H1 (cell line): ENCODE results near the gene CCDC81. TPM values are rescaled to one million over a fixed set of nuclear protein-coding genes. Genes with fewer than 3 reads are reported as not detected.

Source experiments
- CTCF ChIA-PET: fragments of 300-600 bp; sonication (Branson Sonifier 250); formaldehyde crosslinking; loops from one replicate; lab custom pipeline; 2021; ENCODE audit not compliant: partially characterized antibody; lab: Charles Lee
- POLR2A ChIA-PET: fragments of 300-600 bp; sonication (Branson Sonifier 250); formaldehyde crosslinking; loops from one replicate; lab custom pipeline; 2021; ENCODE audit warnings: inconsistent platforms; ENCODE audit not compliant: partially characterized antibody; lab: Charles Lee
- DNase-seq, 2 experiments: peaks; one replicate each; pipeline versions ENCODE4 v3.0.0 to v3.0.0-alpha.2; 2010 to 2022; ENCODE audit warnings: low spot score in 2 of 2, low read depth in 1 of 2, mixed read lengths in 1 of 2
- FAIRE-seq: peaks from 2 replicates; lab custom pipeline; 2011; peaks lifted over from hg19 to GRCh38; lab: Jason Lieb, UNC
- H2AFZ ChIP-seq: 2 replicates; pipeline ENCODE4 v1.8.1; 2012; ENCODE audit warnings: low read length, inconsistent platforms
- H2AK5ac ChIP-seq: 2 replicates; pipeline ENCODE4 v1.6.1; 2013; ENCODE audit warnings: low read depth, low read length
- H2BK120ac ChIP-seq: replicated peaks from 2 replicates; pipeline ENCODE3; 2013; ENCODE audit warnings: low read depth, low read length, inconsistent platforms
- H2BK12ac ChIP-seq: 2 replicates; pipeline ENCODE4 v1.6.1; 2013; ENCODE audit warnings: low read depth, low read length
- H2BK15ac ChIP-seq: 2 replicates; pipeline ENCODE4 v1.6.1; 2013; ENCODE audit warnings: low read length
- H2BK20ac ChIP-seq: 2 replicates; pipeline ENCODE4 v1.6.1; 2013; ENCODE audit warnings: low read length
- H2BK5ac ChIP-seq: 2 replicates; pipeline ENCODE4 v1.6.1; 2013; ENCODE audit warnings: low read depth, low read length
- H3K14ac ChIP-seq: 2 replicates; pipeline ENCODE4 v1.6.1; 2013; ENCODE audit warnings: inconsistent platforms; ENCODE audit not compliant: insufficient read length
- H3K18ac ChIP-seq: 2 replicates; pipeline ENCODE4 v1.6.1; 2013; ENCODE audit warnings: low read length; ENCODE audit errors: extremely low read depth
- H3K23ac ChIP-seq: 2 replicates; pipeline ENCODE4 v1.6.1; 2013; ENCODE audit warnings: inconsistent platforms; ENCODE audit not compliant: insufficient read length
- H3K23me2 ChIP-seq: 2 replicates; pipeline ENCODE4 v1.6.1; 2013; ENCODE audit warnings: low read depth, low read length
- H3K27ac ChIP-seq: 2 replicates; pipeline ENCODE4 v1.6.1; 2011; ENCODE audit warnings: low read depth, low read length, inconsistent platforms
- H3K27me3 ChIP-seq, 4 experiments: replicated peaks in 1 of 4; 1 replicate in 1 of 4; 2 replicates in 3 of 4; pipeline versions ENCODE4 v1.6.1 to v1.8.1; 2011 to 2013; ENCODE audit warnings: low read length in 3 of 4, mild to moderate bottlenecking in 3 of 4, inconsistent platforms in 2 of 4, mixed read lengths in 2 of 4, moderate library complexity in 1 of 4; ENCODE audit not compliant: control insufficient read depth in 3 of 4, insufficient read depth in 3 of 4; ENCODE audit errors: extremely low read depth in 1 of 4
- H3K36me3 ChIP-seq, 4 experiments: 2 replicates each; pipeline versions ENCODE4 v1.6.1 to v1.8.1; 2011 to 2013; ENCODE audit warnings: mild to moderate bottlenecking in 4 of 4, low read length in 3 of 4, moderate library complexity in 2 of 4, control low read depth in 1 of 4, inconsistent platforms in 1 of 4; ENCODE audit not compliant: insufficient read depth in 4 of 4, control insufficient read depth in 2 of 4
- H3K4ac ChIP-seq: replicated peaks from 2 replicates; pipeline ENCODE3; 2013; ENCODE audit warnings: low read length, low read depth, mixed read lengths, inconsistent platforms; ENCODE audit not compliant: insufficient read length
- H3K4me1 ChIP-seq, 4 experiments: replicated peaks in 1 of 4; 1 replicate in 1 of 4; 2 replicates in 3 of 4; pipeline versions ENCODE4 v1.6.1 to v1.8.1; 2011 to 2013; ENCODE audit warnings: low read length in 3 of 4, inconsistent platforms in 2 of 4, mixed read lengths in 1 of 4; ENCODE audit not compliant: insufficient read depth in 4 of 4, control insufficient read depth in 3 of 4
- H3K4me2 ChIP-seq, 2 experiments: 2 replicates each; pipeline versions ENCODE4 v1.6.1 to v1.8.1; 2011 to 2013; ENCODE audit warnings: low read depth in 2 of 2, low read length in 2 of 2, control low read depth in 1 of 2, inconsistent platforms in 1 of 2, mild to moderate bottlenecking in 1 of 2; ENCODE audit not compliant: insufficient read depth in 1 of 2
- H3K4me3 ChIP-seq, 4 experiments: fragments of 200-600, 300-600 bp in 1 of 4; sonication (generic), shearing (Covaris generic), sonication (Bioruptor Twin) in 1 of 4; 2 replicates each; pipeline versions ENCODE4 v1.5.1 to v1.8.1; 2011 to 2016; ENCODE audit warnings: low read length in 4 of 4, low read depth in 3 of 4, control low read depth in 2 of 4, inconsistent platforms in 2 of 4, mild to moderate bottlenecking in 2 of 4, mixed read lengths in 1 of 4, moderate library complexity in 1 of 4; ENCODE audit not compliant: insufficient read depth in 2 of 4; ENCODE audit errors: extremely low read depth in 1 of 4
- H3K56ac ChIP-seq: replicated peaks from 2 replicates; pipeline ENCODE3; 2013; ENCODE audit warnings: low read depth, mild to moderate bottlenecking, mixed read lengths, low read length, inconsistent platforms; ENCODE audit not compliant: insufficient read length
- H3K79me1 ChIP-seq: 2 replicates; pipeline ENCODE4 v1.6.1; 2013; ENCODE audit warnings: low read depth, low read length, control low read depth
- H3K79me2 ChIP-seq, 2 experiments: 2 replicates each; pipeline versions ENCODE4 v1.6.1 to v1.8.1; 2012 to 2013; ENCODE audit warnings: low read length in 2 of 2, mild to moderate bottlenecking in 2 of 2, inconsistent platforms in 1 of 2; ENCODE audit not compliant: insufficient read depth in 2 of 2, control insufficient read depth in 1 of 2
- H3K9ac ChIP-seq, 4 experiments: replicated peaks in 1 of 4; 1 replicate in 1 of 4; 2 replicates in 3 of 4; pipeline versions ENCODE4 v1.6.1 to v1.8.1; 2011 to 2013; ENCODE audit warnings: low read depth in 3 of 4, low read length in 3 of 4, control low read depth in 2 of 4, mild to moderate bottlenecking in 2 of 4, moderate library complexity in 2 of 4, inconsistent platforms in 1 of 4; ENCODE audit errors: extremely low read depth in 1 of 4
- H3K9me3 ChIP-seq, 2 experiments: 2 replicates each; pipeline versions ENCODE4 v1.6.1 to v1.8.1; 2012 to 2013; ENCODE audit warnings: mild to moderate bottlenecking in 2 of 2, moderate library complexity in 2 of 2, control low read depth in 1 of 2, inconsistent platforms in 1 of 2, low read depth in 1 of 2, low read length in 1 of 2, mixed read lengths in 1 of 2; ENCODE audit not compliant: insufficient read depth in 2 of 2
- H4K20me1 ChIP-seq, 2 experiments: replicated peaks in 1 of 2; 2 replicates each; pipeline versions ENCODE3 to v1.8.1; 2011 to 2013; ENCODE audit warnings: inconsistent platforms in 2 of 2, low read length in 2 of 2, mild to moderate bottlenecking in 1 of 2; ENCODE audit not compliant: insufficient read depth in 2 of 2, control insufficient read depth in 1 of 2
- H4K5ac ChIP-seq: 2 replicates; pipeline ENCODE4 v1.6.1; 2013; ENCODE audit warnings: low read length, low read depth, mixed read lengths, inconsistent platforms; ENCODE audit not compliant: insufficient read length
- H4K8ac ChIP-seq: 2 replicates; pipeline ENCODE4 v1.8.0; 2013; ENCODE audit warnings: mild to moderate bottlenecking, moderate library complexity, low read length, inconsistent platforms; ENCODE audit not compliant: insufficient read depth; ENCODE audit errors: extremely low read depth
- H4K91ac ChIP-seq: replicated peaks from 2 replicates; pipeline ENCODE3; 2013; ENCODE audit warnings: low read length, mixed read lengths, inconsistent platforms; ENCODE audit not compliant: insufficient read length
- MAFK ChIP-seq: IDR thresholded peaks from 2 replicates; pipeline ENCODE4 v1.6.1; 2012; ENCODE audit warnings: low read depth, mild to moderate bottlenecking, improper control_type of control experiment, low read length
- SAP30 ChIP-seq: fragments of 300-600 bp; sonication (generic); IDR thresholded peaks from 2 replicates; pipeline ENCODE4 v1.7.1; 2012; ENCODE audit warnings: low read length, moderate library complexity, mild to moderate bottlenecking, inconsistent platforms; ENCODE audit not compliant: insufficient read depth, insufficient replicate concordance
- WGBS, 2 experiments: shearing (Covaris generic) in 1 of 2; methylation state at CpG; one replicate each; pipeline versions ENCODE4 v1.1.6 to v1.1.7; 2013 to 2015; ENCODE audit warnings: low lambda C conversion rate in 2 of 2, mixed read lengths in 2 of 2, inconsistent platforms in 1 of 2, low coverage in 1 of 2, missing lambda C conversion rate in 1 of 2; ENCODE audit not compliant: insufficient replicate concordance in 2 of 2, insufficient coverage in 1 of 2, insufficient read length in 1 of 2; ENCODE audit errors: extremely low coverage in 1 of 2, missing lambda C conversion rate in 1 of 2; 5-methylcytosine and 5-hydroxymethylcytosine counted together
- polyA plus RNA-seq, 7 experiments: library from polyadenylated mRNA; depleted of rRNA in 3 of 7; stranded (reverse) in 5 of 7; unstranded in 2 of 7; fragments of >200 nt in 5 of 7; fragments of 200-250 nt in 2 of 7; gene quantifications; 1 replicate in 5 of 7; 2 replicates in 1 of 7; 4 replicates in 1 of 7; pipeline versions ENCODE4 v1.2.1 to v1.2.3, GENCODE V29; 2011 to 2013; ENCODE audit warnings: missing spikeins in 2 of 7, mixed read lengths in 2 of 7
- total RNA-seq: library from RNA; stranded (reverse); fragmentation: NEBNext Ultra II Directional; extraction: Animal tissue kit (Norgen Biotek cat#: 25700); gene quantifications from 2 replicates; pipeline ENCODE4 v1.2.1, GENCODE V29; 2021

CCDC81 gene
- total and polyA plus RNA-seq, 2 of the 8 experiments (the other 6 are each of a cell fraction or from before 2014, with no cell fraction given): 0.30 to 0.58 TPM

GRCh38 chr11:86458294-86459001 lies 83.8 kb downstream of the CCDC81 start:
- H3K23me2 ChIP-seq: no peaks in the 10 kb centered on the region; the same call in 1 of the 2 replicates
- no peak overlapping the region for H3K4me3 ChIP-seq
- no peak overlapping the region for H3K4me2 ChIP-seq
- H2BK5ac ChIP-seq: no peak overlapping the region
- peaks cover 0 to 4% of the 10 kb centered on the region in 2 experiments for H4K20me1 ChIP-seq
- no peak overlapping the region for H3K27ac ChIP-seq
- CTCF ChIA-PET: interaction anchor here (1.0 to 10.5 kb wide), 13 partner anchors 10 to 360 kb away, joined by 3 to 60 read pairs (median 4); partner anchors contain the start of gene CCDC81
- 73% methylated on average over 5 of the region's 5 CpGs; no CpG with 5 or more reads in 1 of the 2 experiments for WGBS, 2 experiments
- no peak overlapping the region for H4K91ac ChIP-seq
- H3K36me3 ChIP-seq: no peaks in the 10 kb centered on the region
- no peak overlapping the region for H3K9ac ChIP-seq
- no peaks in the 10 kb centered on the region for H3K27me3 ChIP-seq
- no peak overlapping the region for H3K4ac ChIP-seq
- no peak for FAIRE-seq
- no peak overlapping the region for H2BK12ac ChIP-seq
- H3K56ac ChIP-seq: no peak overlapping the region
- POLR2A ChIA-PET: interaction anchor here (1.0 kb wide), 1 partner anchor 132 kb away, joined by 3 read pairs; no protein-coding TSS in a partner anchor
- H2BK20ac ChIP-seq: no peak overlapping the region
- no peak overlapping the region for H2AK5ac ChIP-seq
- H3K4me1 ChIP-seq: peaks cover 0 to 4% (median 0%) of the 10 kb centered on the region in 4 experiments; a peak in 2 of 7 replicates
- no peaks in the 10 kb centered on the region for H3K79me1 ChIP-seq
- no peaks in the 10 kb centered on the region for H3K9me3 ChIP-seq
- TF ChIP-seq MAFK (no peak), SAP30 (no peak)
- TF ChIP-seq, all 59 proteins: peak for 0
- Histone ChIP-seq H4K5ac (no peak overlapping the region), H3K23ac (no peak overlapping the region), H2AFZ (no peak overlapping the region), H3K79me2 (no peaks in the 10 kb centered on the region), H4K8ac (no peak overlapping the region), H2BK15ac (no peak overlapping the region), H3K18ac (no peak overlapping the region), H3K14ac (no peak overlapping the region), H2BK120ac (no peak overlapping the region)
- DNase-seq: no peak
